Right atrium auricular region (tissue), 2 donors: ENCODE data around the gene AKAP13. TPM values are rescaled to one million over a fixed set of nuclear protein-coding genes. Genes with fewer than 3 reads are reported as not detected.

Source experiments
- DNase-seq: peaks from one replicate; pipeline ENCODE4 v3.0.0-alpha.2; 2019; ENCODE audit warnings: low spot score
- H3K27ac ChIP-seq, 2 donors: fragments of 200-600 bp; sonication (generic); 1 replicate in 1 of 2; 2 replicates in 1 of 2; pipeline ENCODE4 v1.5.1; 2016 to 2019
- H3K27me3 ChIP-seq, 2 donors: fragments of 200-600 bp; sonication (generic); one replicate each; pipeline versions ENCODE4 v1.5.1 to v1.6.0; 2017 to 2019
- H3K36me3 ChIP-seq: fragments of 200-600 bp; sonication (generic); one replicate; pipeline ENCODE4 v1.5.1; 2016
- H3K4me1 ChIP-seq, 2 donors: fragments of 200-600 bp; sonication (generic); one replicate each; pipeline versions ENCODE4 v1.5.1 to v1.6.0; 2017 to 2019
- H3K4me3 ChIP-seq, 2 donors: fragments of 200-600 bp; sonication (generic); 1 replicate in 1 of 2; 2 replicates in 1 of 2; pipeline ENCODE4 v1.5.1; 2017 to 2019; ENCODE audit warnings: mild to moderate bottlenecking in 1 of 2, moderate library complexity in 1 of 2
- H3K9me3 ChIP-seq, 2 donors: fragments of 200-600 bp; sonication (generic); one replicate each; pipeline ENCODE4 v1.5.1; 2019
- total RNA-seq, 2 donors: library from RNA; depleted of rRNA; stranded (reverse); fragments of >200 nt; gene quantifications; one replicate each; pipeline ENCODE4 v1.1.0, GENCODE V29; 2016
- TF ChIP-seq, protein P1 (sequence below), 2 donors: fragments of 200-600 bp; sonication (generic); IDR thresholded peaks; one replicate each; pipeline ENCODE4 v1.5.1; 2019; ENCODE audit warnings: antibody characterized with exemption in 2 of 2

Gene AKAP13
- total RNA-seq, 2 donors from 2014 or later, result 293 to 339 TPM

DNA sequence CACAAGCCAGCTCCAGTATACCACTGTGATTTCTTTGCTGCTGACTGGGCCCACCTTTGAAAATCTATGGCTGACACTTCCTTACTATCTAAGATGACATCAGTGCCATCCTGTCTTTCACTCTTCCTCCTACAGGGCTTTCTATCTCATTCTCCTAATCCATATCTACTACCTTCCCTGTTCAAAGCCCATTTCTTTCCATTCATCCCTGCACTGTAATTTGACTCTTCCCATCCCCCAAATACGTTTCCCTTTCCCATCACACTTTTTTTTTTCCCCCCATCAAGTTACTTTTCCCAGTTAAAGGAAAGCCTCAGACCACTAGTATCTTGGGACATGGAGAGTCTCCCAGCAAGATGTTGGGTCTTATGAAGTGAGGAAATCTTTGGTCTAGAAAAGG, 136.7 kb downstream of the AKAP13 start:
- Histone ChIP-seq H3K9me3 (no peaks in the 10 kb centered on the region), H3K4me3 (no peak overlapping the region), H3K27me3 (no peaks in the 10 kb centered on the region), H3K27ac (no peak overlapping the region), H3K4me1 (peaks cover 0 to 22% of the 10 kb centered on the region in 2 donors), H3K36me3 (peaks cover 6% of the 10 kb centered on the region)
- no peak for DNase-seq
- TF ChIP-seq, protein P1, sequence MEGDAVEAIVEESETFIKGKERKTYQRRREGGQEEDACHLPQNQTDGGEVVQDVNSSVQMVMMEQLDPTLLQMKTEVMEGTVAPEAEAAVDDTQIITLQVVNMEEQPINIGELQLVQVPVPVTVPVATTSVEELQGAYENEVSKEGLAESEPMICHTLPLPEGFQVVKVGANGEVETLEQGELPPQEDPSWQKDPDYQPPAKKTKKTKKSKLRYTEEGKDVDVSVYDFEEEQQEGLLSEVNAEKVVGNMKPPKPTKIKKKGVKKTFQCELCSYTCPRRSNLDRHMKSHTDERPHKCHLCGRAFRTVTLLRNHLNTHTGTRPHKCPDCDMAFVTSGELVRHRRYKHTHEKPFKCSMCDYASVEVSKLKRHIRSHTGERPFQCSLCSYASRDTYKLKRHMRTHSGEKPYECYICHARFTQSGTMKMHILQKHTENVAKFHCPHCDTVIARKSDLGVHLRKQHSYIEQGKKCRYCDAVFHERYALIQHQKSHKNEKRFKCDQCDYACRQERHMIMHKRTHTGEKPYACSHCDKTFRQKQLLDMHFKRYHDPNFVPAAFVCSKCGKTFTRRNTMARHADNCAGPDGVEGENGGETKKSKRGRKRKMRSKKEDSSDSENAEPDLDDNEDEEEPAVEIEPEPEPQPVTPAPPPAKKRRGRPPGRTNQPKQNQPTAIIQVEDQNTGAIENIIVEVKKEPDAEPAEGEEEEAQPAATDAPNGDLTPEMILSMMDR (IDR thresholded peaks at IDR 0.05), result no peak

DNA sequence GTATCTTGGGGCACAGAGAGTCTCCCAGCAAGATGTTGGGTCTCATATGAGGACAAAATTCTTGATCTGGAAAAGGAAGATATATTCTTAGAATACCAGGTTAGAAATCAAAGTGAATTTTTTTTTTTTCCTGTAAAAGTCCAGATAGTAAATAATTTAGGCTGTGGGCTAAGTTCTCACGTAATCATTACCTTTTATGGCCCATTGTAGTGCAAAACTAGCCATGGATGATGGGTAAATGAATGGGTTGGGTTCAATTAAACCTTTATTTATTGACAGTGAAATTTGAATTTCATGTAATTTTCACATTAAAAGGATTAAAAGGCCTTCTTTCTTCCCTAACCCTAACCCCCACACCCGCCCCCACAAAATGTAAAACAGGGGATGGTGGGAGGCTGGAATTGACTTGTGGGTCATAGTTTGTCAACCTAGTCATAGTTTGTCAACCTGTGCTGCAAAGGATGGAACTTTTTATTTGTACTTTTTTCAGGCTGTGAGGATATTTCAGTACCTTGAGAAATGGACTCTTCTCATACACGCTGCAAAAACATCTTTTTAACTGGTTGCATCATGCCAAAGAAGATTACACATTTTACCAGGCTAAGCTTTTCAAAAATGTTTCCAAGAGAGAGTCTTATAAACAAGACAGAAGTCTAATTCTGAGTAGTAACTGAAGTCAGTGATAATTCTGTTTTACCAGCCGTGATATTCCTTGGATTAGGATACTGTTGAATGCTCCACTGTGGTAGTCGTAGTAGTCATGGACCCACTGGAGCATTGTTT, 138.8 kb downstream of the AKAP13 start:
- DNase-seq, result no peak
- TF ChIP-seq, protein P1 (IDR thresholded peaks at IDR 0.05), result no peak
- Histone ChIP-seq H3K9me3 (no peaks in the 10 kb centered on the region), H3K27me3 (no peaks in the 10 kb centered on the region), H3K36me3 (peaks cover 10% of the 10 kb centered on the region), H3K27ac (no peak overlapping the region), H3K4me1 (peaks cover 0 to 23% of the 10 kb centered on the region in 2 donors), H3K4me3 (no peak overlapping the region)

DNA sequence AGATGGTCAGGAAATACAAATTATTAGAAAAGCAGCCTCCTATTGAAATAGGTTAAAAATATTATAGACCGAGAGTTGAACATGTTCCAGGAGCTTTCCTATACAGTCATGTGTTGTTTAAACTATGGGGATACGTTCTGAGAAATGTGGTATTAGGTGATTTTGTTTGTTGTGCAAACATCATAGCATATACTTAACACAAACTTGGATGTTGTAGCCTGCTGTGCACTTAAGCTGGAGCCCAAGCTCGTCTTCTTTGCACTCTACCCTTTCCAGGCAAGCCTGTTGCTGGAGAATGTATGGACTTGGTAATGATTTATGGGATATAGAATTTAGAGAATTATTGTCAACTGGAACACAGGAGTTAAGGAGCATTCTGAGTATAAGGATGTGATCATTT, 140.2 kb downstream of the AKAP13 start:
- TF ChIP-seq, protein P1 (IDR thresholded peaks at IDR 0.05), result no peak
- no peak overlapping the region for H3K27ac ChIP-seq
- H3K4me1 ChIP-seq, result peaks cover 0 to 13% of the 10 kb centered on the region in 2 donors
- H3K9me3 ChIP-seq, result no peaks in the 10 kb centered on the region
- H3K36me3 ChIP-seq, result peaks cover 10% of the 10 kb centered on the region
- H3K27me3 ChIP-seq, result no peaks in the 10 kb centered on the region
- no peak overlapping the region for H3K4me3 ChIP-seq
- DNase-seq, result no peak

DNA sequence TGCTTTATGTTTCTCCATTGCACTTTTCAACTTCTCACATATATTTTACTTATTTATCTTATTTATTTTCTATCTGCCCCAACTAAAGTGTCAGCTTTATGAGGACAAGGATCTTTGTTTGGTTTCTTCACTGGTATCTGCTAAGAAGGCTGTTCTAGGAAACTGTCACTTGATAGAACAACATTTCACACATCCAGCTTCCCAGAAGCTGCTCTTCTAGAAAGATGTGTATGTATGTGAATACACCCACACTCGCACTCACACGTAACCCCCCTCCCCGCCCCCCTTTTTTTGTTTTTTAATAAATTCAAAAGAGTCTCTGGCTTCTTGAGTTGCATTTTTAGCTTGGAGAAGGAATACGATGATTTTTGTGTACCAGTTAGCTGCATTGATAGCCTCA, 143.1 kb downstream of the AKAP13 start:
- TF ChIP-seq, protein P1 (IDR thresholded peaks at IDR 0.05), result no peak
- Histone ChIP-seq H3K9me3 (no peaks in the 10 kb centered on the region), H3K4me1 (peaks cover 0 to 31% of the 10 kb centered on the region in 2 donors), H3K36me3 (peaks cover 10% of the 10 kb centered on the region), H3K4me3 (no peak overlapping the region), H3K27ac (no peak overlapping the region), H3K27me3 (no peaks in the 10 kb centered on the region)
- no peak for DNase-seq

DNA sequence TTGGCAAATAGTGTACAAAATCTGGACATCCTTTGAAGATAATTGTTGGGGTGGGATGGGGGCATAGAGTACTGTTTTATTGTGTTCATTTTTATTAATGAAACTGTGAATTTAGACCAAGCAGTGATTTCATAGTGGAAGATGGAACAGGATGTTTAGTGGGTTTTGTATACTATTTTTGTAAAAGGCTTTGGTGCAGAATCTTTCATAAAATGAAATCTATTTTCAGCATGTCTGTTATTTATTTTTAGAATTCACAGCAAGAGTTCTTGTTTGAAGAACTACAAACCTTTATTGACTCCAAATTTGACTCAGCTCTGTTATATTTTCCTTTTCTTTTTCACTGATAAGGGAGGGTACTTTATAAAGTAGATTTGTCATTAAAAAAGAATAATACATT, 145.4 kb downstream of the AKAP13 start:
- no peak for DNase-seq
- Histone ChIP-seq H3K27me3 (no peaks in the 10 kb centered on the region), H3K27ac (peak overlapping the region in 1 of 2 donors; percentile 28), H3K36me3 (peaks cover 10% of the 10 kb centered on the region), H3K4me3 (no peak overlapping the region), H3K4me1 (peaks cover 0 to 53% of the 10 kb centered on the region in 2 donors), H3K9me3 (no peaks in the 10 kb centered on the region)
- TF ChIP-seq, protein P1 (IDR thresholded peaks at IDR 0.05), result no peak
